CD4-positive, alpha-beta T cell (primary cell): ENCODE results near the gene STK17A. TPM values are rescaled to one million over a fixed set of nuclear protein-coding genes. Genes with fewer than 3 reads are reported as not detected.

Experiments used
- ATAC-seq: fragments of 200-7000 bp; cut with Tn5 transposase; one replicate; pipeline ENCODE4 v1.10.0; 2022; ENCODE audit warnings: mild to moderate bottlenecking; ENCODE audit not compliant: poor library complexity
- CTCF ChIA-PET: fragments of 350-600 bp; sonication (Branson Sonifier 250); formaldehyde crosslinking; loops from one replicate; lab custom pipeline; 2021; ENCODE audit warnings: antibody characterized with exemption, inconsistent platforms; lab: Charles Lee
- POLR2A ChIA-PET: fragments of 350-600 bp; sonication (Branson Sonifier 250); formaldehyde crosslinking; loops from one replicate; lab custom pipeline; 2021; ENCODE audit warnings: antibody characterized with exemption, inconsistent platforms; lab: Charles Lee
- DNase-seq, 14 experiments: peaks; one replicate each; pipeline ENCODE4 v3.0.0-alpha.2; 2013 to 2020; ENCODE audit warnings: mixed read lengths in 2 of 14
- H3K27ac ChIP-seq, 2 donors: one replicate each; pipeline versions ENCODE4 v1.5.1 to v1.7.0; 2013; ENCODE audit warnings: low read length in 2 of 2, low read depth in 1 of 2, mild to moderate bottlenecking in 1 of 2
- H3K27me3 ChIP-seq, 2 experiments: 1 replicate in 1 of 2; 2 replicates in 1 of 2; pipeline versions ENCODE4 v1.6.1 to v1.7.0; 2013; ENCODE audit warnings: low read length in 2 of 2, control low read depth in 1 of 2, mild to moderate bottlenecking in 1 of 2, moderate library complexity in 1 of 2; ENCODE audit not compliant: insufficient read depth in 2 of 2, control insufficient read depth in 1 of 2
- H3K36me3 ChIP-seq: one replicate; pipeline ENCODE4 v1.6.1; 2013; ENCODE audit warnings: low read length, control low read depth; ENCODE audit not compliant: insufficient read depth
- H3K4me1 ChIP-seq: one replicate; pipeline ENCODE4 v1.6.1; 2013; ENCODE audit warnings: low read length, control low read depth; ENCODE audit not compliant: insufficient read depth
- H3K4me3 ChIP-seq: one replicate; pipeline ENCODE4 v1.5.1; 2013; ENCODE audit warnings: mild to moderate bottlenecking, low read length, moderate library complexity
- H3K9me3 ChIP-seq, 2 experiments: 1 replicate in 1 of 2; 2 replicates in 1 of 2; pipeline versions ENCODE4 v1.6.1 to v1.7.0; 2013; ENCODE audit warnings: low read length in 2 of 2, mild to moderate bottlenecking in 2 of 2, control low read depth in 1 of 2, moderate library complexity in 1 of 2; ENCODE audit not compliant: control insufficient read depth in 1 of 2, insufficient read depth in 1 of 2
- H3K27ac Mint-ChIP-seq: one replicate; pipeline ENCODE4 v1.8.0; 2020; ENCODE audit warnings: mixed read lengths
- H3K27me3 Mint-ChIP-seq: one replicate; pipeline ENCODE4 v1.8.0; 2021; ENCODE audit warnings: mixed read lengths
- H3K36me3 Mint-ChIP-seq: one replicate; pipeline ENCODE4 v1.8.0; 2021; ENCODE audit warnings: low read depth, mixed read lengths
- H3K4me1 Mint-ChIP-seq: one replicate; pipeline ENCODE4 v1.8.0; 2021; ENCODE audit warnings: low read depth, mixed read lengths
- H3K4me3 Mint-ChIP-seq: one replicate; pipeline ENCODE4 v1.8.0; 2020; ENCODE audit warnings: mild to moderate bottlenecking, mixed read lengths
- H3K9me3 Mint-ChIP-seq: one replicate; pipeline ENCODE4 v1.8.0; 2020; ENCODE audit warnings: mixed read lengths
- intact Hi-C, 2 experiments: fragments of 100-400 bp; cut with DNase I in 1 of 2; cut with micrococcal nuclease in 1 of 2; formaldehyde crosslinking; loops; one replicate each; pipeline versions ENCODE4 v1.15.1 to v1.9.0; 2023 to 2025; cut with DNase I, micrococcal nuclease
- total RNA-seq, 174 experiments: library from RNA in 2 of 174; stranded (reverse) in 2 of 174; gene quantifications; one replicate each; pipeline ENCODE4 v1.2.3 and lab custom pipeline; 2021 to 2026
- TF ChIP-seq, protein P1 (sequence below): fragments of 200-600 bp; IDR thresholded peaks from one replicate; pipeline ENCODE4 v1.8.0; 2022; ENCODE audit warnings: antibody characterized with exemption, mild to moderate bottlenecking

STK17A gene
- total RNA-seq, 2 experiments from 2014 or later = 213 to 218 TPM

DNA sequence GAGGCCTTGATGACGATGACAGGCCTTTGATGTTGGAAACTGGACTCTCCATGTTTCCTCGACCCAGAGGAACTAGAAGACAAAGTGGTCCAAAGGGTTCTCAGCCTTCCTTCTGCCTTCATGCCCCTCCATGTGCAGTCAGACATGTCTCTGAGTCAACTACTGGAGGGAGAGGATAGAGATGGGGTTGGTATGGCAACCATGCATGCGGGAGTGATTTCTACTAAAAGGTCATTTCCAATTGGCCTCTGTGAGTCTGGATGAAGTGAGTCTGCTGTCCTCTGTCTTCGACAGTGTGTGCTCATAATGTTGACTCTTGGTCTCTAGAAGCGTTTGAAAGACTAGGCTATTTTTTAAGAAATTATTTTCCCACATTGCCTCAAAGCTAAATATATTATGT lies 29.2 kb downstream of the STK17A start:
- Histone ChIP-seq H3K9me3 (no peaks in the 10 kb centered on the region), H3K27me3 (no peaks in the 10 kb centered on the region), H3K36me3 (peaks cover 88% of the 10 kb centered on the region), H3K4me1 (peaks cover 59% of the 10 kb centered on the region), H3K27ac (peak overlapping the region; percentile 13 to 44), H3K4me3 (no peak overlapping the region)
- H3K4me3 Mint-ChIP-seq = peak overlapping the region; percentile 55
- peak overlapping the region; percentile 72 for H3K27ac Mint-ChIP-seq
- ChIA-PET CTCF (interaction anchor here (1.1 to 6.6 kb wide), 2 partner anchors 11 to 30 kb away, joined by 3 to 38 read pairs; partner anchors contain the start of gene STK17A), POLR2A (interaction anchor here (1.4 to 2.6 kb wide), 4 partner anchors 16 to 88 kb away, joined by 4 to 19 read pairs (median 4); partner anchors contain the start of gene STK17A)
- ATAC-seq (no peak), DNase-seq (no peak)
- H3K36me3 Mint-ChIP-seq = peaks cover 88% of the 10 kb centered on the region
- peaks cover 58% of the 10 kb centered on the region for H3K4me1 Mint-ChIP-seq
- intact Hi-C loops = loop anchor here in 1 of 2 experiments (1.0 to 5.0 kb wide), 2 partner anchors 9 to 35 kb away; no protein-coding TSS in a partner anchor
- TF ChIP-seq, protein P1, sequence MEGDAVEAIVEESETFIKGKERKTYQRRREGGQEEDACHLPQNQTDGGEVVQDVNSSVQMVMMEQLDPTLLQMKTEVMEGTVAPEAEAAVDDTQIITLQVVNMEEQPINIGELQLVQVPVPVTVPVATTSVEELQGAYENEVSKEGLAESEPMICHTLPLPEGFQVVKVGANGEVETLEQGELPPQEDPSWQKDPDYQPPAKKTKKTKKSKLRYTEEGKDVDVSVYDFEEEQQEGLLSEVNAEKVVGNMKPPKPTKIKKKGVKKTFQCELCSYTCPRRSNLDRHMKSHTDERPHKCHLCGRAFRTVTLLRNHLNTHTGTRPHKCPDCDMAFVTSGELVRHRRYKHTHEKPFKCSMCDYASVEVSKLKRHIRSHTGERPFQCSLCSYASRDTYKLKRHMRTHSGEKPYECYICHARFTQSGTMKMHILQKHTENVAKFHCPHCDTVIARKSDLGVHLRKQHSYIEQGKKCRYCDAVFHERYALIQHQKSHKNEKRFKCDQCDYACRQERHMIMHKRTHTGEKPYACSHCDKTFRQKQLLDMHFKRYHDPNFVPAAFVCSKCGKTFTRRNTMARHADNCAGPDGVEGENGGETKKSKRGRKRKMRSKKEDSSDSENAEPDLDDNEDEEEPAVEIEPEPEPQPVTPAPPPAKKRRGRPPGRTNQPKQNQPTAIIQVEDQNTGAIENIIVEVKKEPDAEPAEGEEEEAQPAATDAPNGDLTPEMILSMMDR = no peak
- no peaks in the 10 kb centered on the region for H3K27me3 Mint-ChIP-seq
- H3K9me3 Mint-ChIP-seq = no peaks in the 10 kb centered on the region

DNA sequence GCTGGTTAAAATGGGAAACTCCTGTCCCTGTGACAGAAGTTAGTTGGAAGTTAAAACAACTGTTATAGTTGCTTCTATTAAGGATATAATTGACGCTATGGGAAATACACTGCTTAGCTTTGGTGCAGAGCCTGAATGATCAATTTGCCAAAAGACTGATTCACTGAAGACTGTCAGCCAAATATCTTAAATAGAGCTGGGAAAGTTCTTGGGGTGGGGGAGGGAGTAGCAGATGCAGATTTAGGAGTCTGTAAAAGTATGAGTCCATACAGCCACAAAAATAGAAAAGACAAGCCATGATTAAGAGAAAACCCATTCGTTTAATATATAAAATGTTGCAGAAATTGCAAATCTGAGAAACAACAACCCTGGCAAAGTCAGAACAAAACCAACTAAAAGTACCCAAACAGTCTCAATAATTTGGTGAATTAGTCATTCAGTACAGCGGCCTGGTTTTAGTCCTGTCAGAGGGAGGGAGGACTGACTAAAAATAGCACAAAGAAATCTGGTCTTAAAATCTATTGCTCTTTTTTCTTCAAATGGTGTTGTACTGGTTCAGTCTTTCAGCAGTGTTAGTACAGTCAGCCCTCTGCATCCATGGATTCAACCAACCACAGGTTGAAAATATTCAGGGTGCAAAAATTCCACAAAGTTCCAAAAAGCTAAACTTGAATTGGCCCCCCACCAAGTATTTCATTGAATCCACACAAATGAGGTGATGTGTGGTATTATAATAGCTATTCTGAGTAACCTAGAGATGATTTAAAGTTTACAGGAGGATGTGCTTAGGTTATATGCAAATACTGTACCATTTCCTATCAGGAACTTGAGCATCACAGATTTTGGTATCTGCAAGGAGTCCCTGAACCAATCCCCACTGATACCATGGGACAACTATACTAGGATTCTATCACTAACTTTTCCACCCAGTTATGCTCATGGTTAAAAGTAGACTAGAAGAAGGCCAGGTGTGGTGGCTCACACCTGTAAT lies 30.0 kb downstream of the STK17A start:
- Mint-ChIP-seq H3K4me1 (peaks cover 55% of the 10 kb centered on the region), H3K36me3 (peaks cover 82% of the 10 kb centered on the region), H3K9me3 (no peaks in the 10 kb centered on the region), H3K27ac (peak overlapping the region; percentile 72), H3K27me3 (no peaks in the 10 kb centered on the region), H3K4me3 (peak overlapping the region; percentile 23)
- DNase-seq (no peak), ATAC-seq (peak; percentile 25)
- Histone ChIP-seq H3K27ac (peak overlapping the region; percentile 40 to 44), H3K27me3 (no peaks in the 10 kb centered on the region), H3K36me3 (peaks cover 91% of the 10 kb centered on the region), H3K4me1 (peaks cover 62% of the 10 kb centered on the region), H3K9me3 (no peaks in the 10 kb centered on the region), H3K4me3 (no peak overlapping the region)
- intact Hi-C loops = loop anchor here in 1 of 2 experiments (1.0 to 5.0 kb wide), 2 partner anchors 8 to 34 kb away; no protein-coding TSS in a partner anchor
- ChIA-PET POLR2A (interaction anchor here (0.6 to 4.6 kb wide), 7 partner anchors 13 to 88 kb away, joined by 3 to 27 read pairs (median 4); partner anchors contain the start of gene STK17A), CTCF (interaction anchor here (1.1 to 6.6 kb wide), 2 partner anchors 12 to 30 kb away, joined by 3 to 38 read pairs; partner anchors contain the start of gene STK17A)
- TF ChIP-seq, protein P1 = no peak

DNA sequence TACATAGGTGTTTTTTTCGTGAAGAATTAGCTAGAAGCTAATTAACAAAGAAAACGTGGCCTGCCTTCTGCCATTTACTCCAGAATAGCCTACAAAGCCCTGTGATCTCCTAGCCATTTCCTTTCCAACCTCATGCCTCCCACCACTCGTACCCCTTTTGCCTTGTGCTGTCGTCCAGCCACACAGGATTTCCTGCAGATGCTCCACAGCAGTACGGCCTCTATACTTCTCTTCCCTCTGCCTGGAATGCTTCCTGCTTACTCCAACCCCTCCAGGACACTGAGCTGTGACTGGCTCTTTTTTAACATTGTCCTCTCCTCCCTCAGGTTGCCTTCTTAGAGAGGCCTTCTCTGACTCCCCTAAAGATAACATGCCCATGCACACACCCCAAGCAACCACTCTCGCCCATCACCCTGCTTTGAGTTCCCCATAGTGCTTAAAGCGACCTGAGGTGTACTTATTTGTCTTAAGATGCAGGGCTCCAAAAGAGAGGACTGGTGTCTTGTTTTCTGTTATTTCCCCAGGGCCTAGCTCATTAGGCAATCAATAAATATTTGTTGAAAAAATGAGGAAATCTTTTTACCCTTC lies 32.7 kb downstream of the STK17A start:
- peaks cover 56% of the 10 kb centered on the region for H3K36me3 Mint-ChIP-seq
- ChIA-PET POLR2A (interaction anchor here (1.0 to 5.3 kb wide), 5 partner anchors 10 to 33 kb away, joined by 3 to 32 read pairs (median 5); partner anchors contain the start of gene STK17A), CTCF (interaction anchor here (0.7 to 6.6 kb wide), 2 partner anchors 11 to 33 kb away, joined by 3 to 38 read pairs; partner anchors contain the start of gene STK17A)
- H3K4me1 Mint-ChIP-seq = peaks cover 39% of the 10 kb centered on the region
- H3K9me3 Mint-ChIP-seq = no peaks in the 10 kb centered on the region
- no peak for DNase-seq
- intact Hi-C loops = no loop called here
- no peak for ATAC-seq
- H3K4me3 Mint-ChIP-seq = peak overlapping the region; percentile 30
- H3K9me3 ChIP-seq = no peaks in the 10 kb centered on the region
- TF ChIP-seq, protein P1 = no peak
- H3K27ac ChIP-seq = peak overlapping the region; percentile 7 to 23
- H3K4me1 ChIP-seq = peaks cover 71% of the 10 kb centered on the region
- no peaks in the 10 kb centered on the region for H3K27me3 Mint-ChIP-seq
- no peak overlapping the region for H3K4me3 ChIP-seq
- no peak overlapping the region for H3K27ac Mint-ChIP-seq
- H3K27me3 ChIP-seq = no peaks in the 10 kb centered on the region
- peaks cover 93% of the 10 kb centered on the region for H3K36me3 ChIP-seq
